Nephron (organoid): ENCODE data around the gene ARHGAP45.
"Not testable (repeated sequence)": the region's sequence is repeated elsewhere in the genome, so short reads cannot be mapped to it uniquely, and the experiment has no call there.

ENCODE experiments used
- H3K27ac Mint-ChIP-seq, 3 experiments: 2 replicates each; pipeline ENCODE4 v1.8.0; 2020; ENCODE audit warnings: mixed read lengths in 3 of 3, mild to moderate bottlenecking in 2 of 3, moderate library complexity in 1 of 3
- H3K27me3 Mint-ChIP-seq: 2 replicates; pipeline ENCODE4 v1.8.0; 2021; ENCODE audit warnings: low read depth, mild to moderate bottlenecking, moderate library complexity, mixed read lengths
- H3K36me3 Mint-ChIP-seq: 2 replicates; pipeline ENCODE4 v1.8.0; 2020; ENCODE audit warnings: low read depth, mixed read lengths
- H3K4me1 Mint-ChIP-seq: 2 replicates; pipeline ENCODE4 v1.8.0; 2020; ENCODE audit warnings: mixed read lengths
- H3K4me3 Mint-ChIP-seq, 3 experiments: 2 replicates each; pipeline ENCODE4 v1.8.0; 2020; ENCODE audit warnings: mild to moderate bottlenecking in 3 of 3, mixed read lengths in 3 of 3, moderate library complexity in 2 of 3
- H3K9me3 Mint-ChIP-seq: 2 replicates; pipeline ENCODE4 v1.8.0; 2020; ENCODE audit warnings: mixed read lengths
- CTCF ChIP-seq, 3 experiments: fragments of 200-600 bp; sonication (generic); IDR thresholded peaks; one replicate each; pipeline ENCODE4 v1.5.0; 2021; ENCODE audit warnings: antibody characterized with exemption in 3 of 3; ENCODE audit not compliant: unreplicated experiment in 3 of 3

Gene ARHGAP45

GRCh38 chr19:1019980-1020867 lies 46.7 kb upstream of the ARHGAP45 start:
- H3K27me3 Mint-ChIP-seq: peaks cover 3% of the 10 kb centered on the region
- no peak for TF ChIP-seq CTCF (IDR thresholded peaks at IDR 0.05; ENCODE audit: unreplicated experiment in 3 of 3)
- peaks cover 16% of the 10 kb centered on the region for H3K4me1 Mint-ChIP-seq
- no peaks in the 10 kb centered on the region for H3K36me3 Mint-ChIP-seq
- H3K4me3 Mint-ChIP-seq: peak overlapping the region; percentile 89 to 94 (median 92)
- no peaks in the 10 kb centered on the region for H3K9me3 Mint-ChIP-seq
- peak overlapping the region; percentile 27 to 79 (median 72) for H3K27ac Mint-ChIP-seq

GRCh38 chr19:1020868-1021425 lies 46.0 kb upstream of the ARHGAP45 start, which contains the start of gene TMEM259:
Gene TMEM259 (minus strand): TSS chr19:1021123. CDS start chr19:1020996, 127 bp downstream.
- H3K4me3 Mint-ChIP-seq: peak within 1 kb of the TSS; percentile 89 to 94 (median 92)
- H3K9me3 Mint-ChIP-seq: no peaks in the 10 kb centered on the region
- H3K27me3 Mint-ChIP-seq: peaks cover 3% of the 10 kb centered on the region
- H3K27ac Mint-ChIP-seq: peak within 1 kb of the TSS; percentile 98 to 99 (median 99)
- no peak for TF ChIP-seq CTCF (IDR thresholded peaks at IDR 0.05; ENCODE audit: unreplicated experiment in 3 of 3)
- peaks cover 16% of the 10 kb centered on the region for H3K4me1 Mint-ChIP-seq
- no peaks in the 10 kb centered on the region for H3K36me3 Mint-ChIP-seq

DNA sequence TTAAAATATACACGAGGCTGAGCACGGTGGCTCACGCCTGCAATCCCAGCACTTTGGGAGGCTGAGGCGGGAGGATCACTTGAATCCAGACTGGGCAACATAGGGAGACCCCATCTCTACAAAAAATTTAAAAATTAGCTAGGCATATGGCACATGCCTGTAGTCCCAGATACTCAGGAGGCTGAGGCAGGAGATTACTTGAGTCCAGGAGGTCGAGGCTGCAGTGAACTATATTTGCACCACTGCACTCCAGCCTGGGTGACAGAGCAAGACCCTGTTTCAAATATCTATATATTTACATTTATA lies 43.1 kb upstream of the ARHGAP45 start:
- H3K9me3 Mint-ChIP-seq, H3K4me1 Mint-ChIP-seq, H3K27me3 Mint-ChIP-seq, H3K36me3 Mint-ChIP-seq: not testable (repeated sequence)
- H3K27ac Mint-ChIP-seq: peak overlapping the region in 2 of 3 experiments; percentile 51 to 55
- H3K4me3 Mint-ChIP-seq: peak overlapping the region; percentile 32 to 53 (median 46)

- not testable (repeated sequence) for H3K36me3 Mint-ChIP-seq, H3K27me3 Mint-ChIP-seq
Measured at GRCh38 chr19:1025080-1025479, 41.9 kb upstream of the ARHGAP45 start.

DNA sequence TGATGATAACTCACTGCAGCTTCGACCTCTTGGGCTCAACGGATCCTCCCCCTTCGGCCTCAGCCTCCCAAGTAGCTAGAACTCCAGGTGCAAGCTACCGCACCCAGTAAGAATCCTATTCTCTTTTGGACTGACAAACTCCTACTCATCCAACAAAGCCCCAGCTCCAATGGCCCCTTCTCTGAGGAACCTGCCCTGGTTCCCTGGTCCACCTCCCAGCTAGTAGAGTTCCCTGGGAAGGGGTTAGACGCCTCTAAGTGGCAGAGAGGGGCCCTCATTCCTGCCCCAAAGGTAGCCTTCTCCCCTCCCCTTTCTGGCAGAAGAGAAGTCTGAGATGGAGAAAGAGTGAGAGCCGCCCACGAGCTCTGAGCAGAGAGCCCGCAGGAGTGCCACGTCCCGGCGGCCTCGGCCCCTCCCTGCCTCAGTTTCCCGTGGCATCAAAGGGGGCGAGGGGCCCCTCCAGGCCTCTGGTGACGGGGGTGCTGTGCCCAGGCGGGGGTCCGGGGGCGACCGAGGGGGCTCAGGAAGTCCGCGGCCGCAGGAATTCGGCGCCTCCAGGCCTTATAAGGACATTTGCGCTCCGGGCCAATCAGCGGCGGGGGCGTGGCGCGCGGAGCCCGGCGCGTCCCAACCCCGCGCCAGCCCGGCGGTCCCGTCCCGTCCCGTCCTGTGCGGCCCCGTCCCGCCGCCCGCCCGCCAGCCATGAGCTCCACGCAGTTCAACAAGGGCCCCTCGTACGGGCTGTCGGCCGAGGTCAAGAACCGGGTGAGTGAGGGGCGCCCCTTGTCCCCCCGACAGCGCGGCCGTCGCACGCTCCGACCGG lies 40.8 kb upstream of the ARHGAP45 start, which contains the start of gene CNN2:
CNN2 (plus strand) TSS at position 649 of the 823 bp plus-strand sequence; CDS start at position 703, 54 bp downstream.
- Mint-ChIP-seq H3K27ac (peak within 1 kb of the TSS; percentile 97 to 99 (median 98)), H3K27me3 (peaks cover 6% of the 10 kb centered on the region), H3K4me3 (peak within 1 kb of the TSS; percentile 95 to 99 (median 98)), H3K36me3 (peaks cover 10% of the 10 kb centered on the region), H3K4me1 (peaks cover 11% of the 10 kb centered on the region), H3K9me3 (no peaks in the 10 kb centered on the region)
- no peak for TF ChIP-seq CTCF (IDR thresholded peaks at IDR 0.05; ENCODE audit: unreplicated experiment in 3 of 3)

More at GRCh38 chr19:1025080-1025479, 41.9 kb upstream of the ARHGAP45 start:
- H3K4me1 Mint-ChIP-seq: peaks cover 12% of the 10 kb centered on the region
- H3K9me3 Mint-ChIP-seq: not testable (repeated sequence)
- peak overlapping the region; percentile 34 to 57 (median 53) for H3K4me3 Mint-ChIP-seq
- H3K27ac Mint-ChIP-seq: peak overlapping the region in 2 of 3 experiments; percentile 56 to 83

DNA sequence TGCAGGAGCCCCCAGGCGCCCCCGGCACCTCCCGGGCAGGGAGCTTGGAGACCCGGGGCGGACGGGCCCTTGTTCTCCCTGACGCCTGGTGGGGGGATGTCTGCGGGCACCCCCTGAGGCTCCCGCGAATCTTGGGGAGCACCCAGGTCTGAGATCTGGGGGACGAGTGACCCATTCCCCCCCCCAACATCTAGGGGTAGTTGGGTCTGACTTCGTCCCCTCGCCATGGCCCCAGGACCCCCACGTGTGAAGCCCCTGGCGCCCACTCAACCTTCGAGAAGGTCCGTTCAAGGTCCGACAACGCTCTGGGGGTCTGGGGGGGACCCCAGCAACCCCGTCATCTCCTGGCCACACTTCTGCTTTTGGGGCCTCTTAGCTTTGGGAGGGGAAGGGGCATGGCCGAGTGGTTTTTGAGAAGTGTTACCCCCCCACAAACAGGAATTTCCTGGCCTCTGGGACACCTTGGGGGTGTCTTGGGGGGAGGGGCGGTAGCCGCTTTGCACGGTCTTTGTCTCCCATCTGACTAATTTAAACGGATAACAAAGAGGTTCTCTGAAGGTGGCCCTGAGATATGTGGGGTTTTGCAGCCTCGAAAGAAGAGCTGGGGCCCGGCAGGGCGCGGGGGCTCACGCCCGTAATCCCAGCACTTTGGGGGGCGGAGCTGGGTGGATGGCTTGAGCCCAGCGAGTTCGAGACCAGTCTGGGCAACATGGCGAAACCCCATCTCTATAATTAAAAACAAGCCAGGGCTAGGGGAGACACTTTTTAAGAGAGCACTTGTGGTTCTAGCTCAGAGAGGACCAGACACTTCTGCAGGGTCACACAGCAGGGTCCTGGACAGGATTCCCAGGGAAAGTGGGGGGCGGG lies 40.0 kb upstream of the ARHGAP45 start:
- no peaks in the 10 kb centered on the region for H3K9me3 Mint-ChIP-seq
- no peak for TF ChIP-seq CTCF (IDR thresholded peaks at IDR 0.05; ENCODE audit: unreplicated experiment in 3 of 3)

More for the DNA sequence above, 40.0 kb upstream of the ARHGAP45 start:
- Mint-ChIP-seq H3K27ac (peak overlapping the region; percentile 81 to 96 (median 95)), H3K4me3 (peak overlapping the region; percentile 95 to 99 (median 98)), H3K27me3 (peaks cover 4% of the 10 kb centered on the region), H3K36me3 (peaks cover 13% of the 10 kb centered on the region), H3K4me1 (peaks cover 5% of the 10 kb centered on the region)
